GM12872 (cell line): ENCODE measurements around the gene EIF5A.

Experiments used
- TF ChIP-seq, protein P1 (sequence below): IDR thresholded peaks from 3 replicates; pipeline ENCODE4 v1.5.1; 2011; ENCODE audit warnings: low read depth, mild to moderate bottlenecking, low read length, moderate library complexity; ENCODE audit not compliant: insufficient read depth

EIF5A gene

GRCh38 chr17:7289256-7290032, 18.0 kb upstream of the EIF5A start:
- TF ChIP-seq, protein P1, sequence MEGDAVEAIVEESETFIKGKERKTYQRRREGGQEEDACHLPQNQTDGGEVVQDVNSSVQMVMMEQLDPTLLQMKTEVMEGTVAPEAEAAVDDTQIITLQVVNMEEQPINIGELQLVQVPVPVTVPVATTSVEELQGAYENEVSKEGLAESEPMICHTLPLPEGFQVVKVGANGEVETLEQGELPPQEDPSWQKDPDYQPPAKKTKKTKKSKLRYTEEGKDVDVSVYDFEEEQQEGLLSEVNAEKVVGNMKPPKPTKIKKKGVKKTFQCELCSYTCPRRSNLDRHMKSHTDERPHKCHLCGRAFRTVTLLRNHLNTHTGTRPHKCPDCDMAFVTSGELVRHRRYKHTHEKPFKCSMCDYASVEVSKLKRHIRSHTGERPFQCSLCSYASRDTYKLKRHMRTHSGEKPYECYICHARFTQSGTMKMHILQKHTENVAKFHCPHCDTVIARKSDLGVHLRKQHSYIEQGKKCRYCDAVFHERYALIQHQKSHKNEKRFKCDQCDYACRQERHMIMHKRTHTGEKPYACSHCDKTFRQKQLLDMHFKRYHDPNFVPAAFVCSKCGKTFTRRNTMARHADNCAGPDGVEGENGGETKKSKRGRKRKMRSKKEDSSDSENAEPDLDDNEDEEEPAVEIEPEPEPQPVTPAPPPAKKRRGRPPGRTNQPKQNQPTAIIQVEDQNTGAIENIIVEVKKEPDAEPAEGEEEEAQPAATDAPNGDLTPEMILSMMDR = no peak

DNA sequence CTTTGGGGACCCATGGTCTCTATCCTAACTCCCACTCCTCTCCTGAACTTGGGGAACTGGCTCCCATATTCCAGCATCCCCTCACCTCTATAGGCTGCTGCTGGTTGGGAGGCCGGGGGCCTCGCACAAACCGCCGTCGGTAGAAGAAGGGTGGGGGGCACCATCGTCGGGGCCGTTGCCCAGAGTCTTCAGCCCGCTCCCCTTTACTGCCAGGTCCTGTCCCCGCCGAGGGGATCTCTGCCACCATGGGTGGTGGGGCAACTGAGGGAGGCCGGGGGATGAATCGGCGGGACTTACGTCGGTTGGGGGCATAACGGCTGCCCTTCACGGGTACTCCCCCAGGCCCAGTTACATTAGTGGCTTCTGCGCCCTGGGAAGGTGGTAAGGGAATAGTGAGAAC, 17.3 kb upstream of the EIF5A start:
- TF ChIP-seq, protein P1 = no peak

- TF ChIP-seq, protein P1 = no peak
These were observed 16.7 kb upstream of the EIF5A start for GRCh38 chr17:7290685-7291084.

- TF ChIP-seq, protein P1 = no peak
These were observed 15.2 kb upstream of the EIF5A start for GRCh38 chr17:7292194-7292593.

DNA sequence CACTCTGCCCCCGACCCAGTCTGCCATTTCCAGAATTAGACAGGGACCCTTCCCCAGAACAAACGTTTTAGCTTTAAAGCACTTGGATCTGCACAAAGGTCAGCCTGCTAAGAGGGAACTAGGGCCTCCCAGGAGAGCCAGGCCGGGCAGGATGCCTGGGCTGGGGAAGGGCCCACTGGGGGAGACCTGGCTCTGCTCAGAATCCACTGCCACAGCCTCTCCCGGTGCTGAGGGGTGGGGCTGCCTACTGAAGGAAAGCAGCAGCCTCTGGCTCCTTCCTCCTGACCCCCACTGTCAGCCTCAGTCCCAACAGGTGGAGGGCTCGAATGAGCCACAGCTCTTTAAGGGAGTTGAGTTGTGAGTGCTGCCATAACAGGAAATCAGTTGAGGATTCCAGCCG, 14.7 kb upstream of the EIF5A start:
- TF ChIP-seq, protein P1 = no peak

GRCh38 chr17:7293159-7293558, 14.3 kb upstream of the EIF5A start:
- TF ChIP-seq, protein P1 = no peak

GRCh38 chr17:7293816-7294613, 13.4 kb upstream of the EIF5A start:
- TF ChIP-seq, protein P1 = no peak
